Measurements from ENCODE around the gene KIF20B. TPM values are rescaled to one million over a fixed set of nuclear protein-coding genes. Genes with fewer than 3 reads are reported as not detected.
"Not testable (repeated sequence)": the region's sequence is repeated elsewhere in the genome, so short reads cannot be mapped to it uniquely, and the experiment has no call there.

KIF20B gene
- total and polyA plus RNA-seq, 10 donors, result 2.4 to 14.6 (median 8.6) TPM

GRCh38 chr10:89759531-89759930 is 58.1 kb downstream of the KIF20B start:
- intact Hi-C loops (cut with DNase I; ENCODE audit: low total_unique reads), result no loop called here
- WGBS, 5 donors, result 92 to 100% (median 98%) methylated on average over 1 of the region's 1 CpG
- DNase-seq, result no peak
- Histone ChIP-seq H3K27ac (no peak overlapping the region), H3K36me3 (peaks cover 0 to 86% (median 22%) of the 10 kb centered on the region in 6 donors), H3K4me1 (no peaks in the 10 kb centered on the region), H3K27me3 (replicated peaks in 1 of 7) (no peaks in the 10 kb centered on the region), H3K9me3 (no peaks in the 10 kb centered on the region), H3K4me3 (no peak overlapping the region)
- TF ChIP-seq, protein P1, sequence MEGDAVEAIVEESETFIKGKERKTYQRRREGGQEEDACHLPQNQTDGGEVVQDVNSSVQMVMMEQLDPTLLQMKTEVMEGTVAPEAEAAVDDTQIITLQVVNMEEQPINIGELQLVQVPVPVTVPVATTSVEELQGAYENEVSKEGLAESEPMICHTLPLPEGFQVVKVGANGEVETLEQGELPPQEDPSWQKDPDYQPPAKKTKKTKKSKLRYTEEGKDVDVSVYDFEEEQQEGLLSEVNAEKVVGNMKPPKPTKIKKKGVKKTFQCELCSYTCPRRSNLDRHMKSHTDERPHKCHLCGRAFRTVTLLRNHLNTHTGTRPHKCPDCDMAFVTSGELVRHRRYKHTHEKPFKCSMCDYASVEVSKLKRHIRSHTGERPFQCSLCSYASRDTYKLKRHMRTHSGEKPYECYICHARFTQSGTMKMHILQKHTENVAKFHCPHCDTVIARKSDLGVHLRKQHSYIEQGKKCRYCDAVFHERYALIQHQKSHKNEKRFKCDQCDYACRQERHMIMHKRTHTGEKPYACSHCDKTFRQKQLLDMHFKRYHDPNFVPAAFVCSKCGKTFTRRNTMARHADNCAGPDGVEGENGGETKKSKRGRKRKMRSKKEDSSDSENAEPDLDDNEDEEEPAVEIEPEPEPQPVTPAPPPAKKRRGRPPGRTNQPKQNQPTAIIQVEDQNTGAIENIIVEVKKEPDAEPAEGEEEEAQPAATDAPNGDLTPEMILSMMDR (IDR thresholded peaks at IDR 0.05 in 8 of 11, conservative IDR thresholded peaks at IDR 0.05 in 3 of 11), result no peak
- TF ChIP-seq POLR2AphosphoS5 (IDR thresholded peaks at IDR 0.05), result no peak
- TF ChIP-seq POLR2A (IDR thresholded peaks at IDR 0.05), result no peak

DNA sequence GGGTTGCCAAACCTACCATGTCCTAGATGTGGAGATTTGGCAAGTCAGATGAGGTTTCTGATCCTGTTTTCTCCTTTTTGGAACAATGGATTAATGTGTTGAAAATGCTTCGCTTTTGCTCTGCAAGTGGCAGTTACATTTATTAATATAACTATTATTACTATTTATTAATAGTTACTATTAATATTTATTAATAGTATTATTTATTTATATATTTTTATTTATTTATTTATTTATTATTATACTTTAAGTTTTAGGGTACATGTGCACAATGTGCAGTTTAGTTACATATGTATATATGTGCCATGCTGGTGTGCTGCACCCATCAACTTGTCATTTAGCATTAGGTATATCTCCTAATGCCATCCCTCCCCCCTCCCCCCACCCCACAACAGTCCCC is 62.3 kb downstream of the KIF20B start:
- intact Hi-C loops (cut with DNase I; ENCODE audit: low total_unique reads); H3K27me3 ChIP-seq (replicated peaks in 1 of 7); H3K9me3 ChIP-seq; H3K4me3 ChIP-seq; H3K4me1 ChIP-seq; H3K27ac ChIP-seq; DNase-seq: not testable (repeated sequence)
- H3K36me3 ChIP-seq, result peaks cover 0 to 87% (median 22%) of the 10 kb centered on the region in 6 donors
- WGBS, 5 donors, result 96 to 100% (median 97%) methylated on average over 1 of the region's 1 CpG

GRCh38 chr10:89771684-89772083 is 70.3 kb downstream of the KIF20B start:
- intact Hi-C loops (cut with DNase I; ENCODE audit: low total_unique reads), result no loop called here
- no peaks in the 10 kb centered on the region for H3K27me3 ChIP-seq (replicated peaks in 1 of 7)
- TF ChIP-seq POLR2A (IDR thresholded peaks at IDR 0.05), result no peak
- TF ChIP-seq, protein P1 (IDR thresholded peaks at IDR 0.05 in 8 of 11, conservative IDR thresholded peaks at IDR 0.05 in 3 of 11), result no peak
- TF ChIP-seq POLR2AphosphoS5 (IDR thresholded peaks at IDR 0.05), result no peak
- no peak overlapping the region for H3K4me3 ChIP-seq
- no peaks in the 10 kb centered on the region for H3K9me3 ChIP-seq
- H3K36me3 ChIP-seq, result peaks cover 0 to 95% (median 11%) of the 10 kb centered on the region in 6 donors
- no peaks in the 10 kb centered on the region for H3K4me1 ChIP-seq
- no peak overlapping the region for H3K27ac ChIP-seq
- 90 to 93% (median 91%) methylated on average over 5 of the region's 5 CpGs for WGBS, 5 donors
- no peak for DNase-seq

DNA sequence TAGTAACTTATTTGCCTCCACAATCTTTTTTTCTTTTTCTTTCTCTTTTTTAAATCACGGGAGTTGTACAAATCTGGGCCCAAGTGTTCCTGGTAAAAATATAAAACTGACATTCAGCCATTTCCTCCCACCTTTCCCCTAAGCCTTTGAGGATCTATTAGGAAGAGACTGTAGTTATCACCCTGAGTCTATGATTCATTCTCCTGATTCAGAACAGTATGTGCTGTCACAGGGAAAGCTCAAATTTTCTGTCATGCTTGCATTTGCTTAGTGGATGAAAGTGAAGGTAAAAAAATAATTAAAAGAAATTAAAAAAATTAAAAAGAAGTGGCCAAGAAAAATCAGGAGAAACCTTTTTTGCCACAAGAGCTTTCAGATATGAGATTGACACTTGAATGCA is 71.7 kb downstream of the KIF20B start:
- TF ChIP-seq, protein P1 (IDR thresholded peaks at IDR 0.05 in 8 of 11, conservative IDR thresholded peaks at IDR 0.05 in 3 of 11), result no peak
- TF ChIP-seq POLR2AphosphoS5 (IDR thresholded peaks at IDR 0.05) (no peak), POLR2A (IDR thresholded peaks at IDR 0.05) (no peak)

DNA sequence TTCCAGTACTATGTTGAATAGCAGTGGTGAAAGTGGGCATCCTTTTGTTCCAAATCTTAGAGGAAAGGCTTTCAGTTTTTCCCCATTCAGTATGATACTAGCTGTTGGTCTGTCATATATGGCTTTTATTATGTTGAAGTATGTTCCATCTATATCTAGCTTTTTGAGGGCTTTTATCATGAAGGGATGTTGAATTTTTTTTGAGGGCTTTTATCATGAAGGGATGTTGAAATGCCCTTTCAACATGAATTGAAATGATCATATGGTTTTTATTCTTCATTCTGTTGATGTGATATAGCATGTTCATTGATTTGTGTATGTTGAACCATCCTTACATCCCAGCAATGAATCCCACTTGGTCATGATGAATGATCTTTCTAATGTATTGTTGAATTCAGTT is 75.3 kb downstream of the KIF20B start:
- Histone ChIP-seq H3K9me3 (no peaks in the 10 kb centered on the region), H3K4me1 (no peaks in the 10 kb centered on the region), H3K36me3 (peaks cover 0 to 69% (median 10%) of the 10 kb centered on the region in 6 donors), H3K27me3 (replicated peaks in 1 of 7) (no peaks in the 10 kb centered on the region), H3K27ac (no peak overlapping the region), H3K4me3 (no peak overlapping the region)
- intact Hi-C loops (cut with DNase I; ENCODE audit: low total_unique reads), result no loop called here
- DNase-seq, result no peak
- TF ChIP-seq POLR2A (IDR thresholded peaks at IDR 0.05), result no peak
- TF ChIP-seq, protein P1 (IDR thresholded peaks at IDR 0.05 in 8 of 11, conservative IDR thresholded peaks at IDR 0.05 in 3 of 11), result no peak
- no peak for TF ChIP-seq POLR2AphosphoS5 (IDR thresholded peaks at IDR 0.05)

More for the DNA sequence above, 71.7 kb downstream of the KIF20B start:
- H3K27me3 ChIP-seq (replicated peaks in 1 of 7), result no peaks in the 10 kb centered on the region
- no peaks in the 10 kb centered on the region for H3K9me3 ChIP-seq
- no peak for DNase-seq
- H3K4me1 ChIP-seq, result no peaks in the 10 kb centered on the region
- intact Hi-C loops (cut with DNase I; ENCODE audit: low total_unique reads), result no loop called here
- peaks cover 0 to 83% (median 13%) of the 10 kb centered on the region in 6 donors for H3K36me3 ChIP-seq
- WGBS, 5 donors, result 43 to 94% (median 84%) methylated on average over 1 of the region's 1 CpG
- no peak overlapping the region for H3K4me3 ChIP-seq
- H3K27ac ChIP-seq, result no peak overlapping the region

All from spleen (tissue), 11 donors.